Right lung (tissue), 5 donors: Measurements from ENCODE around the gene SSBP3. TPM values are rescaled to one million over a fixed set of nuclear protein-coding genes. Genes with fewer than 3 reads are reported as not detected.

Experiments used
- DNase-seq, 2 donors: peaks; one replicate each; pipeline ENCODE4 v3.0.0-alpha.2; 2013
- polyA plus RNA-seq, 5 donors: library from polyadenylated mRNA; unstranded; fragments of 120-200 nt; gene quantifications; one replicate each; pipeline versions ENCODE4 v1.2.1 to v1.2.3, GENCODE V29; 2013; ENCODE audit warnings: inconsistent platforms in 1 of 5, low replicate concordance in 1 of 5; ENCODE audit not compliant: insufficient read length in 5 of 5, insufficient read depth in 1 of 5

SSBP3 gene
- polyA plus RNA-seq, 5 donors: 106 to 119 (median 108) TPM

DNA sequence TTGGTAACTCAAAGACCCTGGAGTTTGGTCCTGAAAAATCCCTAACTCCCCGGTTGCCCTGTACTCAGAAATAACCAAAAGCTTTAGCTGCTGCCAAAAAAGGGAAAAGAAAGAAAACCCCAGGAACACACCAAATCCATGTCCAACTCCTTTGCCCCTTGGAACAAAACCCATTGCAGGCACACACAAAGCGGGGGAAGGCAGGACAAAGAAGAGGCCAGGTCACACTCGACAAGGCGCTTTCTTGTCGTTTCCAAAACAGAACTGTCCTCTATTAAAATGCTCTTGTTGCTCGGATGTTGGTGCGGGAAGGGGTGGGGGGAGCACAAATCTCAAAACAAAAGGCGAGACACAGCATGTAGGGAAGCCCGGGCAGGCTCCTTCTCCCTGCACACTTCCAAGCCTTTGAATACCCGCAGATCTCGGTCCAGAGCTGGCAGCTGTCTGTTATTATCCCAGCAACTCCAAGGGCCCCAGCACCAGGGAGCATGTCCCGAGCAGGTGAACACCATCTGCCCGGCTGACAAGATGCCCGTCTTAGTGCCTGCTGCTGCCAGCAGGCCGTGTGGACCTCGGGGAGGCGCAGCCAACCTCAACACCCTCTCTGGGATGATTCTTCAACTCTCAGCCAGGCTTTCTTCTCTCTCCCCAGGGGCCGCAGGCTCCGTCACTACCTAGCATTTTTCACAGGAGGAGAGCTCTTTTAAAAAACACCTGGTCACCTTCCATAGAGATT is 96.4 kb downstream of the SSBP3 start:
- DNase-seq: no peak

- no peak for DNase-seq
Observed at GRCh38 chr1:54307305-54307704, 98.9 kb downstream of the SSBP3 start.

- no peak for DNase-seq
Observed at GRCh38 chr1:54305906-54306514, 100.2 kb downstream of the SSBP3 start.

- DNase-seq: no peak
Observed at GRCh38 chr1:54304518-54304917, 101.7 kb downstream of the SSBP3 start.

GRCh38 chr1:54302951-54303843 is 103.0 kb downstream of the SSBP3 start:
- DNase-seq: no peak

DNA sequence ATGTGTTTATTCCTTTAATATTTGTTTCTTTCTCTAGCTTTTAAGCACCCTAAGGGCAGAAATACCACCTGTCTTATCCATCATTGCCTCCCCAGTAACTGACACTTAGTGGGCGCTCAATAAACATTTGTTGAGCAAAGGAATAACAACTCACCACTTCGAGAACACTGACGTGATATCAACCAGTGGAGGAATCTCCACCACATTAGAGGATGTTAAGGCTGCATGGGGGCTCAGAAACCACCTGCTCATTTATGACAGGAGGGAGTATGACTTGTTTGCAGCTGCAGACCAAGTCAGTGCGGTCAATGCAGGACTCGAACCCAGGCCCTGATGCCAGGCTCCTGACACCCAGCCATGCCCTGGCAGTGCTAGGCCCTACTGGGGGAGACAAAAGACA is 103.6 kb downstream of the SSBP3 start:
- DNase-seq: no peak

DNA sequence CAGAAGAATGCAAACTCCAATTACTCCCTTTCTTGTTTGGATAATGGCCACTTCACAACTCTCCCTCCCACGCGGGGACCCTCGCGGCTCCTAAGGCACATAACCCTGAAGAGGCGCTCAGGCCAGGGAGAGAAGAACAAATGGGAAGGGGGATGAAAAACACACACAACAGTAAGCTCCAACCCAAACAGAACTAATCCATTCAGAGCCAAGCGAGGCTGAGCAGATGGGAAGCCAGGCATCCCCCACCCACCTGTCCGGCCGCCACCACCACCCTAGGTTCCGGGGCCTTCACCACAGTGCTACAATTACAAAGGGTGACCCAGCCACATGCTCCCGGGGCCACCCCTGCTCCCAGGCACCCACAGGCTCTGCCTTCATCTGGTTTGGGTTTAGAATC is 104.7 kb downstream of the SSBP3 start:
- DNase-seq: no peak

- DNase-seq: no peak
Observed at GRCh38 chr1:54300401-54300800, 105.8 kb downstream of the SSBP3 start.

DNA sequence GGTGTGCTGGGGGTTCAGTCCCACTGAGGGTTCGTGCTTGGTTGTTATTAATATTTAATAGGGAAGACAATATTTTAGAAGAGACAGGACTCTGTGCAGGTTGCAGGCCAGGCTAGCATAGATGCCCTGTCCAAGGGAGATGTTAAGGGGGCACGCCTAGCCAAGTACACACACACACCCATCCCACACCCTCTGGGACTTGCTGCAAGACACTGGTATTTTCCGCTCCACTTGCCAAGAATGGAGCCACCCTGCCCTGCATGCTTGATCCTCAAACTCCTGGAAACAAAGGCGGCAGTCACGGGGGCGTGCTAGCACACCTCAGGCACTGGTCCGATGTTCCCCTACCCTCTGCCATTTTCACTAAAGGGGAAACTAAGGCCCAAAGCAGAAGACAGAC is 107.2 kb downstream of the SSBP3 start:
- DNase-seq: no peak

DNA sequence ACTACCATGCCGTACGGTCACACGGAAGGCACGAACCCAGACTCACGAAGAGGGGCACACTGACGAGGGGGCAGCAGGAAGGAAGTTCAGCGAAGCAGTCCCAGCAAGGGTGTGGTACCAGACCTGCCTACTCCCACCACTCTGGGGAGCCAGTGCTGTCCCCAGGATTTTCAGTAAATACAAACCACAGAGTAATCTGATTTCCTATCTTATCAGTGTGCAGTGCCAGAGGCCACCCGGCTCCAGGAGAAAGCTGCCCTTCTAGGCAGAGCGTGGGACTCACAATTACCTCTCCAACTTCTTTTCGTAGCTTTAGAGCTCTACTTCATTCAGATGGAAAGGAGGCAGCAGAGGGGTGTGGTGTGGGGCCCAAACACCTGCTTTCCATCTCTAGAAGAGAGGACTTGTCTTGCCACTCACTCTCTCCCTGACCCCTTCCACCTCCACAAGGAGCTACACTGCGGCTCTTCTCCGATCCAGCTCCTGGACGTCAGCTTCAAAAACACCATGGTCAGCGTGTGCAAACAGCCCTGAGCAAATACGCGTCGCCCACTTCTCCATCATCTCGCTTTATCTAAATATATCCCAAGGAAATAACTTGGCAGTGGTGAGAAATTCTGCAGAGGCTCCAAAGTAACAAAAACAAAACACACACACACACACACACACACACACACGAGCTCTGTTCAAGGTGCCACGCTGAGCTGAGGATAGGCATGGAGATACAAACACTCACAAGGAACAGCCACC is 107.7 kb downstream of the SSBP3 start:
- DNase-seq: no peak

GRCh38 chr1:54297596-54298283 is 108.5 kb downstream of the SSBP3 start:
- DNase-seq: no peak

DNA sequence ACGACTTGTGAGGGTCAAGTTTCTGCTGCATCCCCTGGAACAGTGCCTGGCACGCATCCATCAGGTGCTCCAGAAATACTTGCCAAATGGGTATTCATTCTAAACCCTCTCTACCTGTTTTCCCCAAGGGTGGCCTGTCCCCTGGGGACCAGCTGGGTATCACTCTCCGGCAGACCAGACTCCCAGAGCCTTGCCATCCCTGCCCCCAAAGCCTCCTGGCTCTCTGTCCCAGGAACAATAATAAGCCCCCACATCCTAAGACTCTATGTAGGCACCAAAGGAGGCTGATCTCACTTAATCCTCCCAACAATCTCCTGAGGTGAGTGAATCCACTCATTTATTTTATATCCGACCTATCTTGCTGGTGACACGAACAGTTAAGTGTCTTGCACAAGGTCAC is 109.5 kb downstream of the SSBP3 start:
- no peak for DNase-seq

DNA sequence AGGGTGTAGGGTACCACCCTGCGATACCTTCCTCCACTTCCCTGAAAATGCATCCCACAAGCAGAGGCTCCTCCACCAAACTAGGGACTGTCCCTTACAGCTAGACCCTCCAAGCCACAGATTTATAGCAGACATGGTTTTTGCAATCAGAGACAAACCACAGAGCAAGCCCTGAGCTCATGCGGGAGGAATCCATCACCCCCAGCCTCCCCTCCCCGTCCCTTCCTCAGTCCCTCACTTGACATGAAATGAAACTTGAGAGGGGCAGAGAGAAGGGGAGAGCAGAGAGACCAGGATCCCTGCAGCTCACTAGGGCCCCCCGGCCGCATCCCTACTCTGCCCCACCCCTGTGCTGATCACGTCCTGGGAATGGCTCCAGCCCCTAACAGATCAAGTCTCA is 111.3 kb downstream of the SSBP3 start:
- DNase-seq: no peak

DNA sequence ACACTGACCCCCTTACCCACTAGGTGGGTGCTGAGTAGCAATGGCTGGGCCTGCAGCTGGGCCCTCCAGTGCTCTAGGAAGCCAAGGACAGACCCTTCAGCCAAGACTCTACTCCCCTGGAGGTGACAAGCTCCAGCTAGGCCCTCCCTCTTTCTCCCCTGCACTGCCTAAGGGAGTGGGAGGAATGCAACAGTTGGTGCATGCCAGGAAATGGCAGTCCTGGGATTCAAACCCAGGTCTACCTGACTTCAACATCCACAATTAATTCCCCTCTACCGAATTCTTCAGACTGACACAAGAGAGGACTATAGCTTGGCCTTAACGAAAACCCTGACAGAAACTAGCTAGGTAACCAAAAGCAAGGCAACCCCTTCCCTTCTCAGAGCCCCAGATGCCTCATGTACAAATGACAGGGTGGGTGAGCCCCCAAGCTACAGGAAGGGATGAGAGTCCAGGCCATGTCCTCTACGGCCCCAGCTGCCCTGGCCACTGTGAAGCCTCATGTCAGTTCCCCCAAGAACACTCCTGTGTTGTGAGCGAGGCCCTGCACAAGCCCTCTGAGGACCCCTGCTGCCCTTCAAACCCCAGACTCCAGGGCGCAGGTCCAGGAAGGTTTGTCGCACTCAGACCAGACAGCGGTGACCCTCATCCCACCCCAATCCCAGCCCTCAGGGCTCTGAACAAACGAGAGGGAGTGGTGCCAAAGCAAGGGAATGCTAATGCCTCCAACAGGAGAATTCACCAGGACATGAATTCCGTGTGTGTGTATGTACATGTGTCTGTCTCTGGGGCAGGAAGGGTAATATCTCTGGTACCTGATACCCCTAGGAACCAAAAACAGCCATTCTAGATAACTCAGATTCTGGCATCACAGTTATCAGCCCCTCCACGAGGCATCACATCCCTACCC is 113.9 kb downstream of the SSBP3 start:
- DNase-seq: no peak

DNA sequence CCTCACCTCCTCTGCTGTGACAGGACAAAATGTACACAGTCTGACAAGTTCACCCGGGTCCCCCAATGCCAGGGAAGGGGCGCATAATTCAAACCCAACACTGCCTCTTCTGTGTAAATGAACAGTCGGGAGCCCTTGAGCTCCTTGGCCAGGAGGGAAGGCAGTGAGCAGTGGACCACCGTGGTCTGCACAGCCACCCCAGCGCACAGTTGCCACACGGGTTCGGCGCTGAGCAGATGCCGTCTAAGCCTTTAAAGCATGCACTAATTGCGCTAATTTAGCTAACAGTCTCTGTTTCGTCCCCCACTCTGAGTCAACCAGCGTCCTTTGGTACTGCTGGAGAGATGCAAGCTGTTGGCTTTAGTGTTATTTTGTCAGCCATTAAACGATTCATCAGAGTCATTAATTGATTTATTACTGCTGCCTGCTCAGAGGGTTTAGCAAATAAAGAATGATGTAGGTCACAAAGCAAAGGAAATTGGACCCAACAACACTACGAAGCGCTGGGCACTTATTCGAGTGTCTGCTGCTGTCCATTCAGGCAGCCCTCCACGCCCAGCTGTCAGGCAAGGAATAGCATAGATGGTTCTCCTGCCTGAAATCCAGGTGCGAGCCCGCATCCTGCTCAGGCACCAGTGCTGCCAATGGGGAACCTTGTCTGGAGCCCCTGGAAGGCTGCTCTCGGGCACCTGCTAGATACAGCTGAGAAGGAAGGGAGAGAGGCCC is 114.8 kb downstream of the SSBP3 start:
- DNase-seq: no peak

DNA sequence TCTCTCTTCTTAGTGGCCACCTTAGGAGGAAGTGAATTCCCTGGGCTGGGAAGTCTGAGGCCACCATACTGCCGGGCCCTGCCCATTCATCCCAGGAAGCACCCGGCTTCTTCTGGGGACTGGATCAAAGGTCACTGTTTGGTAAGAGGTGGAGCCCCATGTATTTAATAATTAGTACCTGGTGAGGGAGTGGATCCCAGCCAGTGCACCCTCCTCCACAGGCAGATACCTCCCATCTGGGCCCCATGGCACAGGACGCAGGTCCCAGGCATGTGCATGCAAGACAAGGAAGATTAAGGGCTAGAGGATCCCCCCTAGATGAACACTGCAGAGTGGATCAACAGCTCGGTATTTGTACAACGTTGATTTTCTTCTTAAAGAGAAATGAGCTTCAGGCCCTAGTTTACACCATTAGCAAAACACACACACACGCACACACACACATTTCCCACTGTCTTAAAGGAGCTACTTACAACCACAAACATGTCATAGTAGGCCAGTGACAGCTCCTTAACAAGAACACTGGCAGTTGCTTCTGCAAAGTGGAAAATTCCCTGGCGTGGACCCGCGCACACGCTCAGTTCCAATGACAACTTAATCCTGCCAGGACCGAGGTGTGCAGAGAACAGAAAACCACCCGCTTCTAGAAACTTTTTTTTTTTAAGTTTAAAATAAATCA is 115.5 kb downstream of the SSBP3 start:
- no peak for DNase-seq

GRCh38 chr1:54289712-54290233 is 116.4 kb downstream of the SSBP3 start:
- no peak for DNase-seq

DNA sequence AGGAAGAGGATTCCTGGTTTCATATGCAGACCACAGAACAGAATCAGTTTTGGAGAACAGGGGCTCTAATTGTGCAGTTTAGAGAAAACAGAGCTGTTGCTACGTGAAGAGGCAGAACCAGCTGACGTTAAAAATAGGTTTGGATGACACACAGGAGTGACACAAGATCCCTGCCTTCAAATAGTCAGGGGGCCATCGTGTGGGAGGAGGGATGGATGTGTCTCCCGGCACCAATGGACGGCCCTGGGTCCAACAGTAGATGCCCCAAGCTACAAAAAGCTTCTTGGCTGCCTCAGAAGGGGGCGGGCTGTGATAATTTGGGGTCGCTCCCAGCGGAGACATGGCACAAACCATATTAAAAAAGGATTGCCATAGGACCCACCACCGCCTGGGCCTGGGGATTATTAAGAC is 118.4 kb downstream of the SSBP3 start:
- no peak for DNase-seq
